B cell (primary cell): ENCODE data around the gene GRXCR2. TPM values are rescaled to one million over a fixed set of nuclear protein-coding genes. Genes with fewer than 3 reads are reported as not detected.

ENCODE experiments used
- ATAC-seq: fragments of 200-7000 bp; cut with Tn5 transposase; one replicate; pipeline ENCODE4 v1.10.0; 2021; ENCODE audit warnings: low read depth, mild to moderate bottlenecking, moderate number of reproducible peaks, moderate library complexity
- CTCF ChIA-PET: fragments of 350-600 bp; sonication (Branson Sonifier 250); formaldehyde crosslinking; loops from one replicate; lab custom pipeline; 2021; ENCODE audit warnings: antibody characterized with exemption, inconsistent platforms; lab: Charles Lee
- POLR2A ChIA-PET: fragments of 350-600 bp; sonication (Branson Sonifier 250); formaldehyde crosslinking; loops from one replicate; lab custom pipeline; 2021; ENCODE audit warnings: antibody characterized with exemption; lab: Charles Lee
- DNase-seq: peaks from one replicate; pipeline ENCODE4 v3.0.0; 2013
- H2AFZ ChIP-seq: 2 replicates; pipeline ENCODE4 v1.6.1; 2012; ENCODE audit warnings: mild to moderate bottlenecking, low read depth, low read length; ENCODE audit not compliant: insufficient read depth, poor library complexity, severe bottlenecking
- H3K27ac ChIP-seq, 2 donors: 1 replicate in 1 of 2; 2 replicates in 1 of 2; pipeline ENCODE4 v1.5.1; 2012 to 2013; ENCODE audit warnings: low read length in 2 of 2, mild to moderate bottlenecking in 2 of 2, moderate library complexity in 1 of 2
- H3K27me3 ChIP-seq, 4 experiments: fragments of 200-600 bp in 1 of 4; sonication (generic) in 1 of 4; replicated peaks in 1 of 4; 1 replicate in 2 of 4; 2 replicates in 2 of 4; pipeline versions ENCODE4 v1.6.1 to v1.7.0; 2013 to 2016; ENCODE audit warnings: low read length in 3 of 4, mild to moderate bottlenecking in 2 of 4, mixed read lengths in 1 of 4, moderate library complexity in 1 of 4; ENCODE audit not compliant: insufficient read depth in 4 of 4, control insufficient read depth in 3 of 4; ENCODE audit errors: control extremely low read depth in 1 of 4
- H3K36me3 ChIP-seq, 2 experiments: replicated peaks in 1 of 2; 1 replicate in 1 of 2; 2 replicates in 1 of 2; pipeline versions ENCODE4 v1.6.1 to v1.7.1; 2013; ENCODE audit warnings: low read length in 1 of 2; ENCODE audit not compliant: insufficient read depth in 2 of 2, control insufficient read depth in 1 of 2; ENCODE audit errors: control extremely low read depth in 1 of 2, extremely low read depth in 1 of 2
- H3K4me1 ChIP-seq, 2 donors: fragments of 200-600 bp in 1 of 2; sonication (generic) in 1 of 2; 1 replicate in 1 of 2; 2 replicates in 1 of 2; pipeline versions ENCODE4 v1.5.1 to v1.6.1; 2013 to 2017; ENCODE audit warnings: low read length in 2 of 2; ENCODE audit not compliant: control insufficient read depth in 2 of 2, insufficient read depth in 2 of 2
- H3K4me2 ChIP-seq: replicated peaks from 2 replicates; pipeline ENCODE3; 2012; ENCODE audit warnings: mild to moderate bottlenecking, low read depth, low read length; ENCODE audit not compliant: poor library complexity, severe bottlenecking
- H3K4me3 ChIP-seq, 5 experiments: fragments of 200-600 bp in 1 of 5; sonication (generic) in 1 of 5; 1 replicate in 3 of 5; 2 replicates in 2 of 5; pipeline versions ENCODE4 v1.5.1 to v1.7.0; 2011 to 2016; ENCODE audit warnings: low read length in 4 of 5, mild to moderate bottlenecking in 4 of 5, low read depth in 2 of 5, control low read depth in 1 of 5, moderate library complexity in 1 of 5; ENCODE audit not compliant: insufficient read depth in 1 of 5; ENCODE audit errors: control extremely low read depth in 1 of 5, extremely low read depth in 1 of 5
- H3K79me2 ChIP-seq: fragments of 200-600 bp; sonication (generic); one replicate; pipeline ENCODE4 v1.6.0; 2016; ENCODE audit warnings: low read length; ENCODE audit not compliant: control insufficient read depth, insufficient read depth
- H3K9ac ChIP-seq: fragments of 200-600 bp; sonication (generic); 2 replicates; pipeline ENCODE4 v1.6.1; 2017; ENCODE audit warnings: mild to moderate bottlenecking, low read length, moderate library complexity
- H3K9me3 ChIP-seq, 3 donors: one replicate each; pipeline versions ENCODE4 v1.6.1 to v1.7.1; 2013; ENCODE audit warnings: low read length in 2 of 3; ENCODE audit not compliant: control insufficient read depth in 2 of 3, insufficient read depth in 1 of 3; ENCODE audit errors: control extremely low read depth in 1 of 3
- H4K20me1 ChIP-seq: 2 replicates; pipeline ENCODE4 v1.6.0; 2012; ENCODE audit warnings: mild to moderate bottlenecking, low read length; ENCODE audit not compliant: insufficient read depth, control insufficient read depth, poor library complexity, severe bottlenecking
- H3K27ac Mint-ChIP-seq: one replicate; pipeline ENCODE4 v1.8.0; 2021; ENCODE audit warnings: mixed read lengths
- H3K27me3 Mint-ChIP-seq: one replicate; pipeline ENCODE4 v1.8.0; 2021; ENCODE audit warnings: mixed read lengths
- H3K4me1 Mint-ChIP-seq: one replicate; pipeline ENCODE4 v1.8.0; 2021; ENCODE audit warnings: mixed read lengths
- H3K4me3 Mint-ChIP-seq: one replicate; pipeline ENCODE4 v1.8.0; 2021; ENCODE audit warnings: mixed read lengths
- H3K9me3 Mint-ChIP-seq: one replicate; pipeline ENCODE4 v1.8.0; 2022; ENCODE audit warnings: mixed read lengths; ENCODE audit not compliant: insufficient read depth
- EZH2 ChIP-seq: IDR thresholded peaks from 2 replicates; pipeline ENCODE4 v1.6.1; 2012; ENCODE audit warnings: borderline replicate concordance, low read depth, mild to moderate bottlenecking, moderate library complexity, low read length; ENCODE audit not compliant: insufficient read depth, poor library complexity, severe bottlenecking
- WGBS: methylation state at CpG from one replicate; pipeline ENCODE4 v1.1.5; 2013; ENCODE audit warnings: missing lambda C conversion rate; ENCODE audit not compliant: insufficient coverage; 5-methylcytosine and 5-hydroxymethylcytosine counted together
- intact Hi-C: fragments of 100-400 bp; cut with micrococcal nuclease; formaldehyde crosslinking; loops from one replicate; pipeline ENCODE4 v1.10.0; 2022
- polyA plus RNA-seq: library from polyadenylated mRNA; depleted of rRNA; stranded (reverse); fragments of >200 nt; gene quantifications from 2 replicates; pipeline ENCODE4 v1.2.3, GENCODE V29; 2012
- total RNA-seq, 2 donors: library from RNA; stranded (reverse); fragments of 120-200 nt in 1 of 2; gene quantifications; 1 replicate in 1 of 2; 2 replicates in 1 of 2; pipeline versions ENCODE4 v1.2.3 to v1.2.4, GENCODE V29; 2013 to 2022
- TF ChIP-seq, protein P1 (sequence below): fragments of 200-600 bp; IDR thresholded peaks from one replicate; pipeline ENCODE4 v1.8.0; 2022; ENCODE audit warnings: antibody characterized with exemption, mild to moderate bottlenecking

The GRXCR2 gene
- total and polyA plus RNA-seq, 2 donors (not counting 1 experiment from before 2014, with no cell fraction given): not detected

DNA sequence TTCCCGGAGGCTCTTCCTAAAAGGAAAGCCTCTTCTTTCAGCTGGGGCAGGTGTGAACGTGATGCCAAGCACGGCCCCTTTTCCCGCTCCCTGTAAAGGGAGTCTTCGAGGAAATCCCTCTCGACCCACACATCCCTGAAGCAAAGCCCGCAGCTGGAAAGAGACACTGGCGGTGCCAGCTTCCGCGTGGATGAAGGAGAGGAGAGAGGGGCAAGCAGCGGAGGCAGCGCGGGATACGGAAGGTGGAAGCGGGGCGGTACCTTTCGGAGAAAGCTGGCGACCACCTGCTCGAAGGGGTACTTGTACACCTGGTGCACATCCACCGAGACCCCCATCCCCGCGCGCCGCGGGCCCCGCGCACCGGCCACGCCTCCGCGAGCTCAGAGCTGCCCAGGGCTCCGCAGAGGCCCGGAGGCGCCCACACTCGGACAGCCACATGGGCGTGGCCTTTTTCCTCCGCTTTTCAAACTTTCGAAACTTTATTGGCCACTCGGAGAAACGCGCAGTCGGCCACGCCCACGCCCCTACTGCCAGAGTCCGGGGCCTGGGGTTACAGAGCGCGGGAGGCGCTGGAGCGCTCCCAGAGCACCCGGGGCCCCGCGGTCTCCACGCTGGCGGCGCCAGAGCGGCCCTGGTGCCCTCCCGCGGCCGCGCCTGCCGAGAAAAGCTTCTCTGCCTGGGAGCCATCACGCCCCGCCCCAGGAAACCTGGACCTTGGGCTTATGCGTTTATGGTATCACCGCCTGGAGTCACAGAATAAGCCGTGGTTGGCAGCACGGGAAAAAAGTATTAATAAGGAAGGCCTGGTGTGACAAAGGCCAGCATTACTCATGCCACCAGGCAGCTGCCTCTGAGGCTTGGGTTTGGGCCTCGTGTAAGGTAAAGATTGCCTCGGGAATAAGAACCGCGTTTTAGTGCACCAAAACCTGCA, 37.6 kb downstream of the GRXCR2 start, which contains the start of gene PRELID2:
TSS of gene PRELID2 (minus strand) at position 426 of the 931 bp plus-strand sequence. CDS start at position 335, 91 bp downstream.
- Mint-ChIP-seq H3K27ac (no peak within 1 kb of the TSS), H3K9me3 (no peaks in the 10 kb centered on the region), H3K4me3 (peak within 1 kb of the TSS; percentile 80), H3K27me3 (peaks cover 6% of the 10 kb centered on the region), H3K4me1 (peaks cover 16% of the 10 kb centered on the region)
- ATAC-seq (peak; percentile 87), DNase-seq (peak; percentile 74)
- ChIA-PET CTCF (interaction anchor here (1.2 to 3.6 kb wide), 2 partner anchors 9 to 1632 kb away, joined by 3 to 17 read pairs; no protein-coding TSS in a partner anchor), POLR2A (no interaction called here)
- no peaks in the 10 kb centered on the region for H3K79me2 ChIP-seq
- H3K36me3 ChIP-seq: no peaks in the 10 kb centered on the region
- H4K20me1 ChIP-seq: no peaks in the 10 kb centered on the region
- H3K4me3 ChIP-seq: peak within 1 kb of the TSS; percentile 17 to 80 (median 63)
- H3K4me1 ChIP-seq: peaks cover 9 to 17% of the 10 kb centered on the region in 2 donors
- peak within 1 kb of the TSS; percentile 74 for H3K9ac ChIP-seq
- no peaks in the 10 kb centered on the region for H3K9me3 ChIP-seq
- peak within 1 kb of the TSS; percentile 79 for H2AFZ ChIP-seq
- H3K4me2 ChIP-seq: peak within 1 kb of the TSS; percentile 87
- WGBS: 1% methylated on average over 62 of the region's 71 CpGs
- no peaks in the 10 kb centered on the region for H3K27me3 ChIP-seq
- H3K27ac ChIP-seq: no peak within 1 kb of the TSS
- intact Hi-C loops: loop anchor here (5.0 kb wide), 1 partner anchor 1643 kb away; no protein-coding TSS in a partner anchor
- no peak for TF ChIP-seq EZH2
- TF ChIP-seq, protein P1, sequence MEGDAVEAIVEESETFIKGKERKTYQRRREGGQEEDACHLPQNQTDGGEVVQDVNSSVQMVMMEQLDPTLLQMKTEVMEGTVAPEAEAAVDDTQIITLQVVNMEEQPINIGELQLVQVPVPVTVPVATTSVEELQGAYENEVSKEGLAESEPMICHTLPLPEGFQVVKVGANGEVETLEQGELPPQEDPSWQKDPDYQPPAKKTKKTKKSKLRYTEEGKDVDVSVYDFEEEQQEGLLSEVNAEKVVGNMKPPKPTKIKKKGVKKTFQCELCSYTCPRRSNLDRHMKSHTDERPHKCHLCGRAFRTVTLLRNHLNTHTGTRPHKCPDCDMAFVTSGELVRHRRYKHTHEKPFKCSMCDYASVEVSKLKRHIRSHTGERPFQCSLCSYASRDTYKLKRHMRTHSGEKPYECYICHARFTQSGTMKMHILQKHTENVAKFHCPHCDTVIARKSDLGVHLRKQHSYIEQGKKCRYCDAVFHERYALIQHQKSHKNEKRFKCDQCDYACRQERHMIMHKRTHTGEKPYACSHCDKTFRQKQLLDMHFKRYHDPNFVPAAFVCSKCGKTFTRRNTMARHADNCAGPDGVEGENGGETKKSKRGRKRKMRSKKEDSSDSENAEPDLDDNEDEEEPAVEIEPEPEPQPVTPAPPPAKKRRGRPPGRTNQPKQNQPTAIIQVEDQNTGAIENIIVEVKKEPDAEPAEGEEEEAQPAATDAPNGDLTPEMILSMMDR: no peak
